Measurements from ENCODE around the gene EPHX1.
A peak's percentile ranks its signal among the peaks of the same experiment; 100 is the strongest.
"Not testable (repeated sequence)": the region's sequence is repeated elsewhere in the genome, so short reads cannot be mapped to it uniquely, and the experiment has no call there.

The EPHX1 gene

DNA sequence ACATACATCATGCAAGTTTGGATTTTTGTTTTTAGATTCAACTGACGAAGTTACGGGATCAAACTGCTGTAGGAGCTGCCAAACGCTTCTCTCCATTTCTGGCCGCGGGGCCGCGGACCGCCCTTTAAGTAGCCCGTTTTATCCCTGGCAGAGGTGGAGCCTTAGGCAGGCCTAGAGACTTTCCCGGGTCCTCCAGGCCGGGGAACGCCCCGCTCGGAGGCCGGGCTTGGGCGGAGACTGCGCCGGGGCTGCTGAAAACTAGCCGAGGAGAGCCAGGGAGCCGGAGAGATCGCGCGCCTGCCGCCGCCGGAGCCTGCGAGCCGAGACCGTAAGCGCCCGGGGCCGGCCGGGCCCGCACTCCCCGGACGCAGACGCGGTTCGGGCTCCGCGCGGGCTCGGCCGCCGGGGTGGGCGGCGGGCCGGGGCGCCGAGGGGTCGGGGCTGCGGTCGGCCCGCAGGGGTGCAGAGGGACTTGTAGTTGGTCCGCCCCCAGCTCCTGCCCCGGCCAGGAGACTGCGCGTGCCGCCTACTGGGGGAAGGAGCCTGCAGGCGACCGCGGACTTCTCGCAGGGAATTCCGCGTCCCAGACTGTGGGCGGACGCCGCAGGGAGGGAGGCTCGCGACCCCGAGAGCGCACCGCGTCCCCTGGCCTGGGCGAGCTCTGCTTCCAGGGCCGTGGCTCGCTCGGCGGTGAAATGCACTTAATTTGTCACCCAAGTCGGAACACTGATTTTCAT is at the start of gene EPHX1:
TSS of gene EPHX1 (plus strand) at position 283 of the 737 bp plus-strand sequence. CDS start 18,606 bp downstream, outside the sequence.
- peak; percentile 75 for DNase-seq (ENCODE audit: low read depth)

GRCh38 chr1:225760531-225760930 is 49.4 kb upstream of the EPHX1 start:
- no peak for DNase-seq (ENCODE audit: low read depth)

DNA sequence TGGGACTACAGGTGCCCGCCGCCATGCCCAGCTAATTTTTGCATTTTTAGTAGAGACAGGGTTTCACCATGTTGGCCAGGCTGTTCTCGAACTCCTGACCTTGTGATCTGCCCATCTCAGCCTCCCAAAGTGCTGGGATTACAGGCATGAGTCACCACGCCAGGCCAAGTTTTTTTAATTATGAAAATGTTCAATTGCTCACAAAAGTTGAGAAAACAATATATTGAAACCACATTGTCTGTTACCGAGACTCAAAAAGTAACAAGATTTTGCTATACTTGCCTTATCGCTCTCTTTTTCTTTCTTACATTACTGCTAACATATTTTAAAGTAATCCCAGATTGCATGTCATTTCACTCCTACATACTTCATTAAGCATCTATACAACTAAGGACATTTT is 48.5 kb upstream of the EPHX1 start:
- DNase-seq (ENCODE audit: low read depth): not testable (repeated sequence)

DNA sequence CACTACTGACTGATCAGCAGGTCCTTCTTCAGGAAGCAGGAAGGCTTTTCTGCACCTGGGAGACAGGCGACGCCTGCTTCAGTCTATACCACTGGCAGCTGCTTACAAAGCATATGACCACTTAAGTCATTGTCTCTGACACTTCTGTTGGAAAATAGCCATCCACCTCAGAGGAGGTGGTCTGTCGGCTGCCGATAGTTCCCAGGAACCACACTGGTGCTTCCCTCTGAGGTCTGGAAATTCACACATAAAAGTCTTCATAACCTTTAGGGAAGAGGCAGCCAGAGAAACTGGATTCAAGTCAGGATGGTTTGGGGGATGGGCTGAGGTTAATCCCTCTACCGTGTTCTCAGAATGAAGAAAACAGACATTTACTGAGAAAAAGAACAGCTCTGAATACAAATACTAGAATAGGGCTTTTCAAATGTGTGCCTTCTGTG is 47.9 kb upstream of the EPHX1 start:
- DNase-seq (ENCODE audit: low read depth): no peak

- no peak for DNase-seq (ENCODE audit: low read depth)
Measured at GRCh38 chr1:225762444-225762843, 47.5 kb upstream of the EPHX1 start.

DNA sequence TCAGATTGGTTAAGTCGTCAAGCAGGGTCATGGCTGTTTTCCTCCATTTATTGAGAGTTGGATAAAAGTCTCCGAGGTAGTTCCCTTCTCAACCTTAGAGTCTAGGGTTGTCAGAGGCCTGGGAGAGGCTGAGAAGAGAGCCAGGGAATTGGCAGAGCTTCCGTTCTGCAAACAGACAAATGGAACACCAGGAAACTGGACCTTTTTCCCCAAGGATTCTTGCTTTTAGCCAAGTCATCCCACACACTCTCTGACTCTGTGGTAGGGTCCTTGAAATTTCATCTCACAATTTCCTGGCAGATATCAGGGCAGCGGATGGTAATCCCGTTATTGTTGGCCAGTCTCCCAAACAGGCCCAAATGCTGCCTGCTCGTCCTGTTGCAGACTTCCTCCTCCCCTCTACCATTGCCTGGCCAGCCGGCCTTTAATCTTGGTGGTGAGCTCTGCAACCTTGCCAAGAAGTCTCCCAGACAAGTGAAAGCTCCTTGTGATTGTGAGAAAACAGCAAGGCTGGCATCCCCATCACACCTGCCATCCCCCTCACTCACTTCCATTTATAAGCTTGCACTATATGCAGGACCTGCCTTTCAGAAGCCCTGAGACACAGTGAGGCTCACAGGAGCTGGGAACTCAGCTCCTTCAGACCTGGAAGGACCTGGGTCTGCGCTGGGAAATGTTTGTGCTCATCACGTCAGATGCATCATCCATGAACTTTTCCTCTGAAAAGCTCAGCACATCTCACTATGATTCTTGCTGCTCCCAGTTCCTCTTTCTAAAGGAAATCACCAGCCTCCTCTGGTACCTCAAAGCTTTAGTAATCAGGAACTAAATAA is 46.0 kb upstream of the EPHX1 start:
- DNase-seq (ENCODE audit: low read depth): no peak

DNA sequence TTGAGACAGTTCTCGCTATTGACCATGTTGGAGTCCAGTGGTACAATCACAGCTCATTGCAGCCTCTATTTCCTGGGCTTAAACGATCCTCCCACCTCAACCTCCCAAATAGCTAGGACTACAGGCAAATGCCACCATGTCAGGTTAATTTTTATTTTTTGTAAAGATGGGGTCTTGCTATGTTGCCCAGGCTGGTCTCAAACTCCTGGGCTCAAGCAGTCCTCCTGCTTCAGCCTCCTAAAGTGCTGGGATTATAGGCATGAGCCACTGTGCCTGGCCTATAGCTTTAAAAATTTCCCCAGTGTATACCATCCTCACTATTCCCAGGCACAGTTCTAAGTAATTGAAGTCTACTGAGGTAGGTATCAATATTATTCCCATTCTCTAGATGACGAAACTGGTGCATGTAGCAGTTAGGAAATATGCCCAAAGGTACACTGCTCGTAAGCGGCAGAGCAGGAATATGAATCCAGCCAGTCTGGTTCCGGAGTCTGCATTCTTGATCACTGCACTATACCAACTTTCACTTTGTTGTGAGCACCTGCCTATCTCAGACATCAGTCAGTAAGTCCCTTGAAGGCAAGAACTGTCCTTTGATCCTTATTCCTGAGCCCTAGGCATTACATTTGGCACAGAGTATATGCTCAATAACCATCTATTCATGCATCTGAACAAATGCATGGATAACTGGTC is 43.8 kb upstream of the EPHX1 start:
- DNase-seq (ENCODE audit: low read depth): no peak

- no peak for DNase-seq (ENCODE audit: low read depth)
Measured at GRCh38 chr1:225766967-225767633, 42.8 kb upstream of the EPHX1 start.

- no peak for DNase-seq (ENCODE audit: low read depth)
Measured at GRCh38 chr1:225767634-225768540, 42.0 kb upstream of the EPHX1 start.

DNA sequence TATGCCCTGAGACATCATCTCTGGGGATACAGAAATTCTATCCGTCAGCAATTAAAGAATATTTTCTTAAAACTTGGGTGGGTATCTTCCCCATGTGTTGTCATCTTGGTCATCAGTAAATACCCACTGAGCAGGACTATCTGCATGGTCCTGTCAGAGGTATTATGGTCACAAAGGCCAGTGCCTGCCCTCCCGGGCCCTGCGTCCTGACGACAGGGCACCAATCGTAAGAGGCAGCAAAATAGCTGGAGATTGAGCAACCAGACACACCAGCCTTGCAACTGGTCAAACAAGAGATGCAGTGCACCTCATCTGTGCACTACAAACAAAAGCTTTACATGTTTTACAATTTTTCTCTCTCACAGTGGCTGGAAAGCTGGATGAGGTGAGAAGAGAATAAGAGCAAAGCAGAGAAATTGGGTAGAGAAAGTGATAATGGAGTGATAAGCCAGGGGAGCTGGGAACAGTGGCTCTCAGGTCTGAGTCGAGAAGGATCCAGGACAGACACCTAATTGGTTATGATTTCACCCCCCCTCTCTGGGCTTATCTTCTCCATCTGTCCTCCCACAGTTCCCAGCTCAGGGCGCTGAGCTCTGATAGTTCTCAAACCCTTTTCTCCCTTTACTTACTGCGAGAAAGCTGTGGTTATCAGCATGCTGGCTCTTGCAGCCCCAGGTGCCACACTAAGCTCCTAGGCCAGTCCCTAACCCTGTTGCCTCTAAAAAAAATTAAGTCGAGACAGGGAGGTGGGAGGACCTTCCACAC is 41.1 kb upstream of the EPHX1 start:
- DNase-seq (ENCODE audit: low read depth): no peak

- no peak for DNase-seq (ENCODE audit: low read depth)
Measured at GRCh38 chr1:225769687-225770086, 40.2 kb upstream of the EPHX1 start.

- no peak for DNase-seq (ENCODE audit: low read depth)
Measured at GRCh38 chr1:225770561-225771248, 39.2 kb upstream of the EPHX1 start.

- no peak for DNase-seq (ENCODE audit: low read depth)
Measured at GRCh38 chr1:225771661-225772322, 38.1 kb upstream of the EPHX1 start.

DNA sequence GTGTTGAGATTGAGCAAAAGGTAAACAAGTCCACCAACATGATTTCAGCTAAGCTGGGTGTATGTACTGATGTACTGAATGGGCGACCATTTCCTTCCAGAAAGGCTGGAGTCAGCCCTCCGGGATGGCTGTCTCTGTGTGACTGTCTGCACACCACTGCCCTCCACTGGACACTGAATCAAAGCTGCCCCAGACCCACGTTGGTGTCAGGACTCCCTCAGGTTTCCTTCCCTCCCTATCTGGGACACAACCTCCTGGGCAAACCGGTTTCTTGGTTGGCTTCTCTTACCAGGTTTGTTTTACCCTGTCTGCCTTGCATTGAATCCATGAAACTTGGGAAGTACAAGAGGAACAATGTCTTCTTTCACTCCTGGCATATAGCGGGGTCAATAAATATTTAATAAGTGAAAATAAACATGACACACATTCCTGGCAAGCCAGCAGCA is 37.6 kb upstream of the EPHX1 start:
- peak; percentile 6 for DNase-seq (ENCODE audit: low read depth)

DNA sequence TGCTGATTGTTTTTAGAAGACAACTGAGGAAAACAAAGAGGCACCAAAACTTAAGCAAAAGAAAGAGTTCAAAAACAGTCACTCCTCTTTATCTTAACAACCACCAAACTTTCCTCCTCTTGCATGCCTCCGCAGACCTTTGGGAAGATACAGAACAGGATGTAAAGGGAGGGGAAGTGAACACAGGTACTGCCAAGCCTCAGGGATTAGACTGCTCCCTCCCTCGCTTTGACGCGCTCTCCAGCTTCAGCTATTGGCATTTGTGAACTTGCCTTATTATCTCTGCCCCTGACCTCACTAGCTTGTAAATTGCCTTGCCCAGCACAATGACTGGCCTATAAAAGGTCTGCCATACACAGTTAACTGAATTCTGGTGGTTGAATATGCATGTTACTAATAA is 37.1 kb upstream of the EPHX1 start:
- no peak for DNase-seq (ENCODE audit: low read depth)

- DNase-seq (ENCODE audit: low read depth): no peak
Measured at GRCh38 chr1:225774281-225775147, 35.4 kb upstream of the EPHX1 start.

GRCh38 chr1:225776294-225776693 is 33.6 kb upstream of the EPHX1 start:
- no peak for DNase-seq (ENCODE audit: low read depth)

DNA sequence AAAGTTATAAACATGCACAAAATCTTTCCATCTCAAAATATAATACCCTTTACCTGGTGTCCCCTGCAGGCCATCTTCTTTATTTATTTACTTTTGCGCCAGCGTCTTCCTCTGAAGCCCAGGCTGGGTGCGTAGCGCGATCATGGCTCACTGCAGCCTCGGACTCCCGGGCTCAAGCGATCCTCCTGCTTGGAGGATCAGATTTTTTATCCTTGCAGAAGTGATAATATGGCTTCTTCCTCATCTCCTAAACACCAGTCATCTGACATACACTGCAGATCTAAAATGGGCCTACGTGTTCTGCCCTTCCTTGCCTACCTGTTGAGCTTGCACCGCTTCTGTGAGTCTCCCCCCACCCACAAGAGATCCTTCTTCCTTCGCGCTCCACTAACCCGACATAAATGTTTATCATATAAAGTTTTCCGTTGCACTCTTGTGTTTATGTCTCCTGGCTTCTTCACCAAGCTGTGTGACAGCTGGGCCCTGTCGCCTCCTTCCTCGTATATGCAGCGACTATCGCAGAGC is 32.8 kb upstream of the EPHX1 start:
- DNase-seq (ENCODE audit: low read depth): no peak

All from stimulated activated CD8-positive, alpha-beta memory T cell treated with anti-CD3 and anti-CD28 coated beads, Interleukin-4, amount 100 ng/mL, for 24 hours (primary cell).